ENCODE data around the gene SPRY4.
"Not testable (repeated sequence)": the region's sequence is repeated elsewhere in the genome, so short reads cannot be mapped to it uniquely, and the experiment has no call there.

Gene SPRY4

GRCh38 chr5:142292249-142292648, 32.6 kb downstream of the SPRY4 start:
- DNase-seq (ENCODE audit: low read depth) = no peak

GRCh38 chr5:142290577-142291299, 34.1 kb downstream of the SPRY4 start:
- no peak for DNase-seq (ENCODE audit: low read depth)

GRCh38 chr5:142289708-142290576, 34.9 kb downstream of the SPRY4 start:
- DNase-seq (ENCODE audit: low read depth) = no peak

GRCh38 chr5:142287973-142288313, 36.9 kb downstream of the SPRY4 start:
- DNase-seq (ENCODE audit: low read depth) = no peak

GRCh38 chr5:142287096-142287972, 37.5 kb downstream of the SPRY4 start:
- DNase-seq (ENCODE audit: low read depth) = no peak

GRCh38 chr5:142286111-142286510, 38.7 kb downstream of the SPRY4 start:
- DNase-seq (ENCODE audit: low read depth) = no peak

- no peak for DNase-seq (ENCODE audit: low read depth)
Measured at GRCh38 chr5:142283304-142283703, 41.5 kb downstream of the SPRY4 start.

- DNase-seq (ENCODE audit: low read depth) = no peak
Measured at GRCh38 chr5:142281966-142282365, 42.9 kb downstream of the SPRY4 start.

- no peak for DNase-seq (ENCODE audit: low read depth)
Measured at GRCh38 chr5:142281008-142281367, 43.8 kb downstream of the SPRY4 start.

GRCh38 chr5:142280066-142281007, 44.5 kb downstream of the SPRY4 start:
- DNase-seq (ENCODE audit: low read depth) = no peak

- DNase-seq (ENCODE audit: low read depth) = no peak
Measured at GRCh38 chr5:142278627-142279026, 46.2 kb downstream of the SPRY4 start.

GRCh38 chr5:142277796-142278195, 47.0 kb downstream of the SPRY4 start:
- no peak for DNase-seq (ENCODE audit: low read depth)

GRCh38 chr5:142276517-142276916, 48.3 kb downstream of the SPRY4 start:
- no peak for DNase-seq (ENCODE audit: low read depth)

GRCh38 chr5:142275496-142275895, 49.3 kb downstream of the SPRY4 start:
- no peak for DNase-seq (ENCODE audit: low read depth)

- not testable (repeated sequence) for DNase-seq (ENCODE audit: low read depth)
Measured at GRCh38 chr5:142272596-142272995, 52.2 kb downstream of the SPRY4 start.

- not testable (repeated sequence) for DNase-seq (ENCODE audit: low read depth)
Measured at GRCh38 chr5:142264084-142264483, 60.7 kb downstream of the SPRY4 start.

- no peak for DNase-seq (ENCODE audit: low read depth)
Measured at GRCh38 chr5:142263346-142263745, 61.5 kb downstream of the SPRY4 start.

GRCh38 chr5:142262683-142263082, 62.1 kb downstream of the SPRY4 start:
- no peak for DNase-seq (ENCODE audit: low read depth)

Measured in stimulated activated CD8-positive, alpha-beta memory T cell treated with anti-CD3 and anti-CD28 coated beads, Interleukin-12 subunit alpha, Interleukin-12 subunit beta, amount 100 ng/mL, for 1 hour (primary cell).